Smooth muscle cell (in vitro differentiated cells): ENCODE measurements around the gene ANO2. TPM values are rescaled to one million over a fixed set of nuclear protein-coding genes. Genes with fewer than 3 reads are reported as not detected.

Source experiments
- DNase-seq: peaks from one replicate; lab custom pipeline; 2025; ENCODE audit not compliant: unreplicated experiment; lab: John Stamatoyannopoulos, UW
- H2AFZ ChIP-seq: fragments of 200-600 bp; sonication (generic); 2 replicates; pipeline ENCODE4 v1.6.0; 2016; ENCODE audit warnings: antibody characterized with exemption, low read depth, mild to moderate bottlenecking
- H3F3A ChIP-seq: fragments of 200-600 bp; sonication (generic); 2 replicates; pipeline ENCODE4 v1.6.0; 2017; ENCODE audit warnings: antibody characterized with exemption, low read depth
- H3K27ac ChIP-seq: fragments of 200-600 bp; sonication (generic); 2 replicates; pipeline ENCODE4 v1.5.1; 2016; ENCODE audit warnings: low read depth, mild to moderate bottlenecking
- H3K27me3 ChIP-seq: fragments of 200-600 bp; sonication (generic); 2 replicates; pipeline ENCODE4 v1.6.1; 2016; ENCODE audit warnings: low read depth, mild to moderate bottlenecking
- H3K36me3 ChIP-seq: fragments of 200-600 bp; sonication (generic); 2 replicates; pipeline ENCODE4 v1.5.1; 2016; ENCODE audit warnings: low read depth
- H3K4me1 ChIP-seq: fragments of 200-600 bp; sonication (generic); 2 replicates; pipeline ENCODE4 v1.5.1; 2016; ENCODE audit warnings: low read depth
- H3K4me2 ChIP-seq: fragments of 200-600 bp; sonication (generic); 2 replicates; pipeline ENCODE4 v1.6.0; 2016; ENCODE audit warnings: mild to moderate bottlenecking
- H3K4me3 ChIP-seq: fragments of 200-600 bp; sonication (generic); 2 replicates; pipeline ENCODE4 v1.5.1; 2016; ENCODE audit warnings: mild to moderate bottlenecking
- H3K79me2 ChIP-seq: fragments of 200-600 bp; sonication (generic); 2 replicates; pipeline ENCODE4 v1.6.0; 2016; ENCODE audit warnings: low read depth, mild to moderate bottlenecking
- H3K9ac ChIP-seq: fragments of 200-600 bp; sonication (generic); 2 replicates; pipeline ENCODE4 v1.6.0; 2016; ENCODE audit warnings: low read depth
- H3K9me3 ChIP-seq: fragments of 200-600 bp; sonication (generic); replicated peaks from 2 replicates; pipeline ENCODE4 v1.5.1; 2016; ENCODE audit warnings: low read depth
- H4K20me1 ChIP-seq: fragments of 200-600 bp; sonication (generic); 2 replicates; pipeline ENCODE4 v1.6.0; 2016; ENCODE audit warnings: low read depth
- CTCF ChIP-seq: fragments of 200-600 bp; sonication (generic); IDR thresholded peaks from 2 replicates; pipeline ENCODE4 v1.5.1; 2017; ENCODE audit warnings: borderline replicate concordance, mild to moderate bottlenecking, antibody characterized with exemption; ENCODE audit not compliant: insufficient read depth, poor library complexity, severe bottlenecking
- WGBS: methylation state at CpG from one replicate; pipeline ENCODE4 v1.1.7; 2016; ENCODE audit warnings: low lambda C conversion rate; 5-methylcytosine and 5-hydroxymethylcytosine counted together
- polyA plus RNA-seq: library from polyadenylated mRNA; unstranded; fragments of >200 nt; fragmentation: Nextera tagmentation; extraction: Ambion mirVana; gene quantifications from 2 replicates; pipeline ENCODE4 v1.2.1, GENCODE V29; 2016
- total RNA-seq: library from RNA; depleted of rRNA; stranded (reverse); fragments of >200 nt; gene quantifications from 2 replicates; pipeline ENCODE4 v1.2.3, GENCODE V29; 2014

The ANO2 gene
- total and polyA plus RNA-seq, 2 experiments from 2014 or later: 0.18 TPM; not detected in 1

- Histone ChIP-seq H3K27ac (no peak overlapping the region), H2AFZ (peak overlapping the region; percentile 29), H3K79me2 (no peaks in the 10 kb centered on the region), H3K9me3 (no peaks in the 10 kb centered on the region), H3K4me1 (no peaks in the 10 kb centered on the region), H3K4me3 (no peak overlapping the region), H3K36me3 (no peaks in the 10 kb centered on the region), H3F3A (peaks cover 5% of the 10 kb centered on the region), H4K20me1 (no peaks in the 10 kb centered on the region), H3K4me2 (no peak overlapping the region), H3K27me3 (peaks cover 5% of the 10 kb centered on the region), H3K9ac (no peak overlapping the region)
- TF ChIP-seq CTCF: no peak
- 49% methylated on average over 6 of the region's 6 CpGs for WGBS
- DNase-seq: no peak
These were observed 253.1 kb downstream of the ANO2 start for GRCh38 chr12:5691943-5692342.

- no peaks in the 10 kb centered on the region for H3K4me1 ChIP-seq
- H3K9ac ChIP-seq: no peak overlapping the region
- no peak for DNase-seq
- no peaks in the 10 kb centered on the region for H3K9me3 ChIP-seq
- H3K27ac ChIP-seq: no peak overlapping the region
- no peak for TF ChIP-seq CTCF
- H3K4me2 ChIP-seq: no peak overlapping the region
- 80% methylated on average over 1 of the region's 1 CpG for WGBS
- H2AFZ ChIP-seq: no peak overlapping the region
- H3K27me3 ChIP-seq: peaks cover 8% of the 10 kb centered on the region
- peaks cover 5% of the 10 kb centered on the region for H3F3A ChIP-seq
- no peak overlapping the region for H3K4me3 ChIP-seq
- no peaks in the 10 kb centered on the region for H3K36me3 ChIP-seq
- H3K79me2 ChIP-seq: no peaks in the 10 kb centered on the region
- no peaks in the 10 kb centered on the region for H4K20me1 ChIP-seq
These were observed 254.8 kb downstream of the ANO2 start for GRCh38 chr12:5690240-5690639.

- Histone ChIP-seq H3K27me3 (peaks cover 8% of the 10 kb centered on the region), H3K4me3 (no peak overlapping the region), H3K27ac (no peak overlapping the region), H3F3A (peaks cover 3% of the 10 kb centered on the region), H3K4me2 (no peak overlapping the region), H3K36me3 (no peaks in the 10 kb centered on the region), H3K9me3 (no peaks in the 10 kb centered on the region), H2AFZ (no peak overlapping the region), H3K9ac (no peak overlapping the region), H3K79me2 (no peaks in the 10 kb centered on the region), H3K4me1 (no peaks in the 10 kb centered on the region), H4K20me1 (no peaks in the 10 kb centered on the region)
- no peak for DNase-seq
- 46% methylated on average over 1 of the region's 1 CpG for WGBS
- TF ChIP-seq CTCF: no peak
These were observed 255.3 kb downstream of the ANO2 start for GRCh38 chr12:5689773-5690172.

- Histone ChIP-seq H3K79me2 (no peaks in the 10 kb centered on the region), H3K4me2 (no peak overlapping the region), H3K9ac (no peak overlapping the region), H4K20me1 (no peaks in the 10 kb centered on the region), H3K4me1 (no peaks in the 10 kb centered on the region), H3K9me3 (no peaks in the 10 kb centered on the region), H3F3A (no peaks in the 10 kb centered on the region), H3K36me3 (no peaks in the 10 kb centered on the region), H2AFZ (no peak overlapping the region), H3K27ac (no peak overlapping the region), H3K27me3 (peaks cover 8% of the 10 kb centered on the region), H3K4me3 (no peak overlapping the region)
- no peak for TF ChIP-seq CTCF
- no peak for DNase-seq
- WGBS: 92% methylated on average over 2 of the region's 2 CpGs
These were observed 256.8 kb downstream of the ANO2 start for GRCh38 chr12:5688226-5688625.
